SJSA1 (cell line): Measurements from ENCODE around the gene KLHL7. TPM values are rescaled to one million over a fixed set of nuclear protein-coding genes. Genes with fewer than 3 reads are reported as not detected.

Source experiments
- DNase-seq, 2 experiments: peaks; one replicate each; pipeline ENCODE4 v3.0.0-alpha.2; 2015 to 2020; ENCODE audit warnings: low spot score in 2 of 2, low read depth in 1 of 2
- H3K27ac ChIP-seq: fragments of 250-450 bp; sonication (Bioruptor Pico); 2 replicates; pipeline ENCODE4 v1.5.1; 2020; ENCODE audit warnings: mild to moderate bottlenecking, moderate library complexity
- H3K27me3 ChIP-seq: fragments of 250-450 bp; sonication (Bioruptor Pico); replicated peaks from 2 replicates; pipeline ENCODE4 v1.5.1; 2020; ENCODE audit warnings: mild to moderate bottlenecking, moderate library complexity
- H3K36me3 ChIP-seq: fragments of 250-450 bp; sonication (Bioruptor Pico); 2 replicates; pipeline ENCODE4 v1.5.1; 2020; ENCODE audit warnings: mild to moderate bottlenecking
- H3K4me1 ChIP-seq: fragments of 250-450 bp; sonication (Bioruptor Pico); replicated peaks from 2 replicates; pipeline ENCODE4 v1.6.1; 2021; ENCODE audit warnings: mild to moderate bottlenecking
- H3K4me3 ChIP-seq: fragments of 250-450 bp; sonication (Bioruptor Pico); 2 replicates; pipeline ENCODE4 v1.5.1; 2020; ENCODE audit warnings: mild to moderate bottlenecking
- H3K9me3 ChIP-seq: fragments of 250-450 bp; sonication (Bioruptor Pico); replicated peaks from 2 replicates; pipeline ENCODE4 v1.5.1; 2020; ENCODE audit warnings: mild to moderate bottlenecking
- total RNA-seq: library from RNA; depleted of rRNA; stranded (reverse); fragments of >200 nt; shearing (Covaris generic); gene quantifications from 2 replicates; pipeline ENCODE4 v1.2.3, GENCODE V29; 2014

KLHL7 gene
- total RNA-seq, 1 experiment from 2014 or later: 33.2 TPM

DNA sequence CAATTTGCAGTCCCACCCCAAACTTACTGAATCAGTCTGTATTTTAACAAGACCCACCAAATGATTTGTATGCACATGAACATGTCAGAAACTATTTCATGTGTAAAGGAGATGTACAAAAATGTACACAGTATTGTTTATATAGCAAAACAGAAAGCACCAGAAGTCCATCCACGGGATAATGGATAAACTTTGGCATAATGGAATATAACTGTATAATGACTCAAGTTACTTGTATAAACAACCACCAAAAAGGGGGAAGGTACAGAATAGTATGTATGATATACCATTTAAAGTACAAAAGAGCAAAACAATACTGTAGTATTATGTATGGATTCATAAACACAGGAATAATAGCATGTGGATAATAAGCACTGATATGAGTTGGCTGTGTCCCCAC, 98.7 kb downstream of the KLHL7 start:
- Histone ChIP-seq H3K4me1 (no peaks in the 10 kb centered on the region), H3K4me3 (no peak overlapping the region), H3K36me3 (peaks cover 34% of the 10 kb centered on the region), H3K9me3 (no peaks in the 10 kb centered on the region), H3K27ac (no peak overlapping the region), H3K27me3 (no peaks in the 10 kb centered on the region)
- no peak for DNase-seq

DNA sequence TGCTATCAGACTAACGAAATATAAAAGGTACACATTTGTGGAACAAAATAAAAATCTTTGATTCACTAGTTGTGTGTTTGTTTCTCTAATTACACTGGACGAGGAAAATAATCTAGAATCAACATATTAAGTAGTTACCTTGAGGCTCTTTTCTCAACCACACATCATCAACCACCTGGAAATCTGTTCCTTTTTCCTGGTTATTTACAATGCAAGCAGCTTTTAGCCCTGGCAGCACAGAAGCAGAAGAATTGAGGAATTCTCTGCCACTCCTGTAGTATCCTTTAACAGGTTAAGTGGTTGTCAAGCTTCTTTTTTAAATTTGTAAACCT, 100.0 kb downstream of the KLHL7 start:
- no peaks in the 10 kb centered on the region for H3K9me3 ChIP-seq
- no peak for DNase-seq
- peaks cover 21% of the 10 kb centered on the region for H3K36me3 ChIP-seq
- no peak overlapping the region for H3K27ac ChIP-seq
- H3K4me3 ChIP-seq: no peak overlapping the region
- no peaks in the 10 kb centered on the region for H3K27me3 ChIP-seq
- no peaks in the 10 kb centered on the region for H3K4me1 ChIP-seq

DNA sequence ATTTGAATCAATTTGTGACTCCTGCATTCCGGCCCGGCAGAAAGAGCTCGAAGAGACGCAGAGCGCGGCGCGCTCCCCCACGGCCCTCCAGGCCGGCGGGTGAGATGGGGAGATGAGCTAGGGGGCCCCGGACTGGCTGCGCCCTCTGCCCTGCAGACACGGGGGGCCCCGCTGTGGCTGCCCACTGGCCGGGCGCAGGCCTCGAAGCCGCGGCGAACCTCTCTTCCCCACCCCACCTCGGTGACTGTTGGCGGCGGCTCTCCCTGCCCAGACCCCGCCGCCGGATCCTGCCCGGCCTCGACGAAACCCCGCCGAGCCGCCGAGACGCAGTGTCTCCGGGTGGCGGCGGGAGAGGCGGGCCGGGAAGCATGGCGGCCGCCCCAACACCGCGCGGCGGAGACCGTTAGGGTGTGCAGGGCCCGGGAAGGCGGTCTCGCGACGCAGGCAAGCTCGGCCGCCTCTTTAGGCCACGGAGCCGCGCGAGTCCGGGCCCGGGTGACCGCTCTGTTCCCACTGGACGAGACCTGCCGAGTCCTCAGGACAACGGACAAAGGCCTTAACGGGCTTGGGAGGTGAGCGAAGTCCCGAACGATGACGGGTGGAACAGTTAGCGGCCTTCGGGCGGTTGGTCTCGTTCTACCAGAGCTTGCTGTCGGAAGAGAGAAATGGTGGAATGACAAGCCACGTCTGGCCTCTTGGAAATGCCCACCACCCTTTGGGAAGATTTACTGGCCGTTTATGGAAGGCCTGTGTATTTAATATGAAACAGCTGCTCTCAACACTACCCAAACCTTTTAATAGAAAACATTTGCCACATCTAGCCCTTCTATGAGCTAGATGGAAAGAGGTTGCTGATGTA, 100.6 kb downstream of the KLHL7 start:
- Histone ChIP-seq H3K9me3 (no peaks in the 10 kb centered on the region), H3K27ac (no peak overlapping the region), H3K4me3 (no peak overlapping the region), H3K27me3 (no peaks in the 10 kb centered on the region), H3K36me3 (peaks cover 15% of the 10 kb centered on the region), H3K4me1 (no peaks in the 10 kb centered on the region)
- no peak for DNase-seq

DNA sequence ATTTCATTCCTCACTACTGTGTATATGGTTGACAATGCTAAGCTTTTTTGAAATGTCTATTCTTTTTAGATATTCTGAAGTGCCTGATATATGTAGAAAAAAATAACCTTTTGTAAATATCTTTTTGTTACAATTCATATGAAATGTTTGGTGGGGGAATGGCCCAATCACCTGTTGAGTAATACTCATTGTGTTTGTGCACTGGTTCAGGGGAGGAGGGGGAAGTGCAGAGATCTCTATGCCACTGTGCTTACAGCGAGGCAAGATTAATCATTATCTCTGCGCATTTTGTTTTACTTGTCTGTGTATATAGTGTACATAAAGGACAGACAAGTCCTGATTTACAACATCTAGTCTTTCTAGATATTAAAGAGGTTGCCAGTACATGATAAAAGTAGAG, 101.4 kb downstream of the KLHL7 start:
- no peak overlapping the region for H3K27ac ChIP-seq
- peaks cover 6% of the 10 kb centered on the region for H3K36me3 ChIP-seq
- H3K4me3 ChIP-seq: no peak overlapping the region
- no peaks in the 10 kb centered on the region for H3K27me3 ChIP-seq
- H3K4me1 ChIP-seq: no peaks in the 10 kb centered on the region
- no peak for DNase-seq
- no peaks in the 10 kb centered on the region for H3K9me3 ChIP-seq

DNA sequence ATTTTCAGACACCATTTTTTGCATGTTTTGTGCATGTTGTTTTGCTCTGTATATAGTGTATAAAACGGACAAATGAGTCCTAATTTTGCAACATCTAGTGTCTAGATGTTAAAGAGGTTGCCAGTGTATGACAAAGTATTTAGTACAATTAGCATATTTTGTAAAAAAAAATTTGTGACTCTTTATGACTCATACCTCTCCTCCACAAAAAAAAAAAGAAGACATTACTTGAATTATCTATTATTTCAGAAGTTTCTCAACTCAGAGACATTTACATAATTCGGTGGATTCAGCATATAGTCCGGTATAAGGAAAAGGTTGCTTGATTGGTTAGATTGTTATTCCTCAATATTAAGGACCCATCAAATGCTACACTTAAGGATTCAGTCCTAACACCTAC, 102.3 kb downstream of the KLHL7 start:
- Histone ChIP-seq H3K27ac (no peak overlapping the region), H3K9me3 (no peaks in the 10 kb centered on the region), H3K4me3 (no peak overlapping the region), H3K36me3 (peaks cover 4% of the 10 kb centered on the region; the same call in 1 of the 2 replicates), H3K27me3 (no peaks in the 10 kb centered on the region), H3K4me1 (no peaks in the 10 kb centered on the region)
- no peak for DNase-seq

DNA sequence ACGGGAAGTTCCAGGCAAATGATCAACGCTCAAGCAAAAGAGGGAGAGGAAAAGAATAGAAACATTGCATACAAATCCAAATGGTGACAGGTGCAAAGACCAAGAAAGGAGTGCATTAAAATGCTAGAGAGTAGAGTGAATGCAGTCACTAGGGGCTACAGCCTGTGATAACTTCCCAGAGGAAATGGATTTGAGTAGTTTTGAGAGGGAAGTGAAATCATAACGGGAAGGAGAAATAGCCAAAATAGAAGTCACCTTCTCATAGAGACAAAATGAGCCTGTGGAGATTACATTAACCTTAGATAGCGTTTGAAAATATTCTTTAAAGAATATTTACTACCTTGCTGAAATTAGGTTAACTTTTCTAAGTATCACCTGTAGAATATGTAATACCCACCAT, 102.7 kb downstream of the KLHL7 start:
- no peak overlapping the region for H3K27ac ChIP-seq
- H3K4me3 ChIP-seq: no peak overlapping the region
- no peak for DNase-seq
- no peaks in the 10 kb centered on the region for H3K9me3 ChIP-seq
- no peaks in the 10 kb centered on the region for H3K4me1 ChIP-seq
- H3K27me3 ChIP-seq: no peaks in the 10 kb centered on the region
- peaks cover under 1% of the 10 kb centered on the region; the same call in 1 of the 2 replicates for H3K36me3 ChIP-seq

DNA sequence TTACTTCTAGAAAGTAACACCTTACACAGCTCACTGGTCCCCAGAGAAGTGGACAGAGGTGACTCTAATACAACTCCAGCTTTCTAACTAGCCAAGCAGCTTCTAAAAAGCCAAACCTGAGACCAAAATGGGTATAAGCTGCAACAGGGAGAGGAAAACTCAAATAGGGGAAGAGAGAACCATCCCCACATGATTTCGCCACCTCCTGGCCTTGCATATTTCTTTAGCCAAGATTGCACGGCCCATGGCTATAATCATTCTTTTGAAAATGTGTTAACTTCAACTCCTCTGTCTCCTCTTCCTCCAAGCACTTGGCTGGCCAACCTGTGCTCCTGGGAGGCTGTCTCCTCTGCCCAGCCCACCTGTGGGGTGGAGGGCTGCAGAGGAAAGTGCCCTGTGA, 104.9 kb downstream of the KLHL7 start:
- Histone ChIP-seq H3K36me3 (no peaks in the 10 kb centered on the region), H3K27ac (no peak overlapping the region), H3K4me3 (no peak overlapping the region), H3K27me3 (no peaks in the 10 kb centered on the region), H3K9me3 (no peaks in the 10 kb centered on the region), H3K4me1 (no peaks in the 10 kb centered on the region)
- DNase-seq: no peak

DNA sequence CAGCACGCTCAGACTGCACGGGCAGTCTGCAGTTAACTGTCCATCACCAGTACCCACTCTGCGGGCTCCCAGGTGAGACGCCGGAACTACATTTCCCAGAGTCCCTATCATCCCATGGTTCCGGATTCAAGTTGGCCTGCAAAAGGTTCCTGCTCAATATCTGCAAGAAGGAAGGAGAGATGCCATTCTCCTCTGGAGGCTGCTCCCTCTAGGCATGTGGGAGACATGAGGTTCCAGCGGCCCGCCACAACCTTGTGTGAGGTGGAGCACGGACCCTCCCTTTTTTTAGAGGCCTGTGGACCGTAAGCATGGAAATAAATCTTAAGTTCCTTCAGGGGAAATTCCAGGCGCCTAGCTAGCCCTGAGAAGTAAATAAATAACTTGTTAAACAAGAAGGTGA, 106.0 kb downstream of the KLHL7 start:
- no peaks in the 10 kb centered on the region for H3K36me3 ChIP-seq
- H3K27me3 ChIP-seq: no peaks in the 10 kb centered on the region
- H3K27ac ChIP-seq: no peak overlapping the region
- no peaks in the 10 kb centered on the region for H3K4me1 ChIP-seq
- DNase-seq: no peak
- H3K4me3 ChIP-seq: no peak overlapping the region
- H3K9me3 ChIP-seq: no peaks in the 10 kb centered on the region

DNA sequence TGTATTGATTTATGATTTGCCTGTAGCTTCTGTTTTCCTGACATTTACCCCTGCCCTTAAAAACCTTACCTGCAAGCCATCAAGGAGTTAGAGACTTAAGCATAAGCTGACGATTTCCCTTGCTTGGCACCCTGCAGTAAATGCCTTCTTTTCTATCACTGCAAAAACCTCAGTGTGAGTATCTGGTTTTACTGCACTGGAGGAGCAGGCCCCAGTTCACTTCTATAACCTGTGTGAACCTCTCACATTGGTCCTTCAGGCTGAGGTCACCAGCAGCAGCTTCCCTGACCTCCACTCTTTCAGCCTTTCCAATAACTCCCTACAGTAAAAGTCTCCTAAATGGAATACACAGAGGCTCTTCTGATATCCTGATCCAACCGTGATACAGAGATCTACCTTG, 106.8 kb downstream of the KLHL7 start:
- no peaks in the 10 kb centered on the region for H3K36me3 ChIP-seq
- H3K27me3 ChIP-seq: no peaks in the 10 kb centered on the region
- H3K4me3 ChIP-seq: no peak overlapping the region
- H3K4me1 ChIP-seq: no peaks in the 10 kb centered on the region
- H3K9me3 ChIP-seq: no peaks in the 10 kb centered on the region
- no peak for DNase-seq
- H3K27ac ChIP-seq: no peak overlapping the region

DNA sequence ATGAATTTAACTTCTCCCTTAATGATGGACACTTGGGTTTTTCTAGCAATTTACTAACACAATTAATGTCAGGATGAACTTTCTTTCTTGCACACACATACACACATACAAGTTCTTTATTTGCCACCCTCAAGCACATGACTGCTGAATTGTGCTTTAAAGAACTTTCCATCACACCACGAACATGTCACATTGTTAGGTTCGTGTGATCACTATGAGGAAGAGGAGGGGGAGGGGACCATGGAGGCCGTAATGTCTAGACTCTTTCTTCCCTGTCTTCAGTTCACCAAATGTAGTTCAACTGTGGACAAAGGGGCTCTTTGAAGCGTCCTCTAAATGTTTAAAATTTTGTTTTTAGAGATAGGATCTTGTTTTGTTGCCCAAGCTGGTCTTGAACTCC, 107.3 kb downstream of the KLHL7 start:
- no peaks in the 10 kb centered on the region for H3K9me3 ChIP-seq
- H3K4me3 ChIP-seq: no peak overlapping the region
- no peak overlapping the region for H3K27ac ChIP-seq
- no peak for DNase-seq
- H3K27me3 ChIP-seq: no peaks in the 10 kb centered on the region
- H3K4me1 ChIP-seq: no peaks in the 10 kb centered on the region
- H3K36me3 ChIP-seq: no peaks in the 10 kb centered on the region

DNA sequence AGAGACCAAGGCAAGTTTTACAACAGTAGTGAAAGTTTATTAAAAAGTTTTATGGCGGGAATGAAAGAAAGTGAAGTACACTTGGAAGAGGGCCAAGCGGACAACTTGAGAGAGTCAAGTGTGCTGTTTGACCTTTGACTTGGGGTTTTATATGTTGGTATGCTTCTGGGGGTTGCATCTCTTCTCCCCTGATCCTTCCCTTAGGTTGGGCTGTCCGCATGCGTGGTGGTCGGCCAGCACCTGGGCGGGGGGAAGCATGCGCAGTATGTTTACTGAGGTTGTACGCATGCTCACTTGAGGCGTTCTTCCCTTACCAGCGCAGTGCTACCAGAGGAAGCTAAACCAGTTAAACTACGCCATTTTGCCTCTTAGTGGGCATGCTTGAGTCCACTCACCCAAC, 108.2 kb downstream of the KLHL7 start:
- no peak overlapping the region for H3K4me3 ChIP-seq
- DNase-seq: no peak
- no peaks in the 10 kb centered on the region for H3K9me3 ChIP-seq
- no peaks in the 10 kb centered on the region for H3K4me1 ChIP-seq
- H3K27me3 ChIP-seq: no peaks in the 10 kb centered on the region
- H3K27ac ChIP-seq: no peak overlapping the region
- H3K36me3 ChIP-seq: no peaks in the 10 kb centered on the region

DNA sequence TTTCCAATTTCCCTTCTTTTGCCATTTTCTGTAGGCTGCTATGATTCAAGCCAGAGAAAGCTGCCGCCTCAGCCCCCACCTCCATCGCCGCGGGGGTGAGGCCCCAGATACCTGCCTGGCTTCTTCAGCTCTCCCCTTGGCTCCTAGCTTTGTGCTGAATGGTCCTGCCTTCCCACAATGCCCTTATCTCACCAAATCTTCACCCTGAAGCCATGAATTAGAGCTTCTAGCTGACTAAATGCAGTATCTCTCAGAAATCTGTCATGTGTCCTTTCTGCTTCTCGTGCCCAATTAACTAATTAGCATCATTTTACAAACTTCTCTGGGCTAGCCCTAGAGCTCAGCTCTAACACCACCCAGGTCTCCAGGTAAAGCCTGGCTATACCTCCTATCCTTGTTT, 108.8 kb downstream of the KLHL7 start:
- Histone ChIP-seq H3K9me3 (no peaks in the 10 kb centered on the region), H3K4me3 (no peak overlapping the region), H3K27ac (no peak overlapping the region), H3K36me3 (no peaks in the 10 kb centered on the region), H3K27me3 (no peaks in the 10 kb centered on the region), H3K4me1 (no peaks in the 10 kb centered on the region)
- DNase-seq: no peak

DNA sequence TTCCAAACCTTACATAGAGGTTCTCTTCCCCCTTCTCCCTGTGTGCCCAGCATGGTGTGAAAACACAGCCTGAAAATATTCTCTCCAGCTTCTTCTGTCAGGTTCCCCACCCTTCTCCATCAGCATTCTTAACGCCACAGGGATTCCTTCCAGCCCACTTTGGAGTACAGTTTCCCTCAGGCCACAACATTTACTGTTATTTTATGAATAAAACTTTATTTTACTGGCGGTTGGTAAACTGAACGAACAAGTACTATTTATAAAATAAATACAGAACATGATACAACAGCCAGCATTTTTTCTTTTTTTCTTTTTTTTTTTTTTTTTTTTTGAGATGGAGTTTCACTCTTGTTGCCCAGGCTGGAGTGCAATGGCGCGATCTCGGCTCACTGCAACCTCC, 109.4 kb downstream of the KLHL7 start:
- no peak for DNase-seq
- H3K36me3 ChIP-seq: no peaks in the 10 kb centered on the region
- no peaks in the 10 kb centered on the region for H3K4me1 ChIP-seq
- H3K27ac ChIP-seq: no peak overlapping the region
- H3K9me3 ChIP-seq: no peaks in the 10 kb centered on the region
- H3K27me3 ChIP-seq: no peaks in the 10 kb centered on the region
- no peak overlapping the region for H3K4me3 ChIP-seq

DNA sequence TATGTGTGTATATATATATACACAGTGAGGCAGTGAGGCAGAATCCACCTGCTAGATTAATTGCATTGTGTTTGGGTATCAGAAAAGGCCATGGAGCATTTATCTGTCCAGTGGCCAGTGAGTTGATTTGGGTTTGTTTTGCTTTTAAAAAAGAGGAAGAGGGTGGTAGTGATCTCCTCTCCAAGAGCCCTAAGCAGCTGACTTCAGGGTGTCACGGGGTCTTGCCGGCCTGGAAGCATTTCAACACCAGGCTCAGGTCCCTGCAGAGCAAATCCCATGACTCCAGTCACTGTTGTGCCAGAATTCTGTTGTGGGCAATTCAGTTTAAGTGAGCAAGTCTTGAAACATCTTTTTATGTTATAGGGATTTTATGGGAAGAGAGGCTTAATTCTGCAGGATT, 110.4 kb downstream of the KLHL7 start:
- Histone ChIP-seq H3K36me3 (no peaks in the 10 kb centered on the region), H3K27me3 (no peaks in the 10 kb centered on the region), H3K4me3 (no peak overlapping the region), H3K9me3 (no peaks in the 10 kb centered on the region), H3K4me1 (no peaks in the 10 kb centered on the region), H3K27ac (no peak overlapping the region)
- no peak for DNase-seq

DNA sequence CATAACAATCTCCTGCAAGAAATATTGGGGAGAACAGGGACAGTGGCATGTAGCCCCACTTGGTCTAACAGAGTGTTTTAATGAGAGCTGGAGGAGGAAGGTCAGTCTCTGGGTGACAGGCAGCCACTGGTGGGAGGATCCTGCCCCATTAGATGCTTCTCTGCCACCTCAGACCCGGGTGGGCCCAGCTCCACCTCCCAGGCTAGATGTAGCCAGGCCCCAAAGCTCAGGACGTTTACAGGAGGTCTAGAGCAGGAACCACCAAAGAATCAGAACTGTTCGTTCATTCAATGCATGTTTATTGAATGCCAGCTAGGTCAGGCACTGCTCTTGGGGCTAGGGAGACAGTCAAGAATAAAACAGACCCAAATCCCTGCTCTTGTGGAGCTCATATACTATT, 112.6 kb downstream of the KLHL7 start:
- Histone ChIP-seq H3K4me1 (no peaks in the 10 kb centered on the region), H3K36me3 (no peaks in the 10 kb centered on the region), H3K9me3 (no peaks in the 10 kb centered on the region), H3K27ac (no peak overlapping the region), H3K27me3 (no peaks in the 10 kb centered on the region), H3K4me3 (no peak overlapping the region)
- DNase-seq: no peak
